Central memory CD4-positive, alpha-beta T cell (primary cell): Measurements from ENCODE around the gene KCNJ13.
"Not testable (repeated sequence)": the region's sequence is repeated elsewhere in the genome, so short reads cannot be mapped to it uniquely, and the experiment has no call there.

Experiments
- DNase-seq: peaks from one replicate; pipeline ENCODE4 v3.0.0; 2022

The KCNJ13 gene

GRCh38 chr2:232761301-232761907 is 15.0 kb downstream of the KCNJ13 start:
- peak; percentile 33 for DNase-seq

GRCh38 chr2:232757905-232758304 is 18.5 kb downstream of the KCNJ13 start:
- peak; percentile 13 for DNase-seq

GRCh38 chr2:232750135-232750671 is 26.2 kb downstream of the KCNJ13 start:
- no peak for DNase-seq

- no peak for DNase-seq
Observed at GRCh38 chr2:232749331-232749730, 27.0 kb downstream of the KCNJ13 start.

GRCh38 chr2:232748038-232748437 is 28.3 kb downstream of the KCNJ13 start:
- no peak for DNase-seq

- DNase-seq: no peak
Observed at GRCh38 chr2:232744963-232745362, 31.4 kb downstream of the KCNJ13 start.

- DNase-seq: no peak
Observed at GRCh38 chr2:232741972-232742371, 34.4 kb downstream of the KCNJ13 start.

GRCh38 chr2:232741294-232741693 is 35.1 kb downstream of the KCNJ13 start:
- no peak for DNase-seq

- no peak for DNase-seq
Observed at GRCh38 chr2:232731470-232731869, 44.9 kb downstream of the KCNJ13 start.

GRCh38 chr2:232728785-232729184 is 47.6 kb downstream of the KCNJ13 start:
- no peak for DNase-seq

- no peak for DNase-seq
Observed at GRCh38 chr2:232723027-232723426, 53.3 kb downstream of the KCNJ13 start.

GRCh38 chr2:232721882-232722281 is 54.5 kb downstream of the KCNJ13 start:
- DNase-seq: no peak

- DNase-seq: no peak
Observed at GRCh38 chr2:232721261-232721660, 55.1 kb downstream of the KCNJ13 start.

- DNase-seq: not testable (repeated sequence)
Observed at GRCh38 chr2:232720056-232720455, 56.3 kb downstream of the KCNJ13 start.
